BLaER1 treated with 17β-estradiol and CSF1 and Interleukin-3, amounts not matched to agents 10 nM and 100 nM (cell line): Measurements from ENCODE around the gene ARID5B.

Source experiments
- H3K27ac ChIP-seq, 11 experiments: shearing (Covaris generic); formaldehyde crosslinking; 2 replicates each; pipeline ENCODE4 v1.8.1; 2022
- H3K27me3 ChIP-seq, 11 experiments: shearing (Covaris generic); formaldehyde crosslinking; 2 replicates each; pipeline ENCODE4 v1.8.1; 2022
- H3K36me3 ChIP-seq, 11 experiments: shearing (Covaris generic); formaldehyde crosslinking; 2 replicates each; pipeline ENCODE4 v1.8.1; 2022
- H3K4me1 ChIP-seq, 10 experiments: shearing (Covaris generic); formaldehyde crosslinking; 2 replicates each; pipeline ENCODE4 v1.8.1; 2022
- H3K4me2 ChIP-seq, 11 experiments: shearing (Covaris generic); formaldehyde crosslinking; 2 replicates each; pipeline ENCODE4 v1.8.1; 2022
- H3K4me3 ChIP-seq, 10 experiments: shearing (Covaris generic); formaldehyde crosslinking; 2 replicates each; pipeline ENCODE4 v1.8.1; 2022
- H3K9ac ChIP-seq, 11 experiments: shearing (Covaris generic); formaldehyde crosslinking; 2 replicates each; pipeline ENCODE4 v1.8.1; 2022
- H3K9me3 ChIP-seq, 11 experiments: shearing (Covaris generic); formaldehyde crosslinking; replicated peaks in 1 of 11; 2 replicates each; pipeline ENCODE4 v1.8.1; 2022
- H4K20me1 ChIP-seq, 11 experiments: shearing (Covaris generic); formaldehyde crosslinking; 2 replicates each; pipeline ENCODE4 v1.8.1; 2022
- Cebpa-rat ChIP-seq, 11 experiments: shearing (Covaris generic); IDR thresholded peaks; 2 replicates each; pipeline ENCODE4 v1.8.1; 2022

Gene ARID5B

DNA sequence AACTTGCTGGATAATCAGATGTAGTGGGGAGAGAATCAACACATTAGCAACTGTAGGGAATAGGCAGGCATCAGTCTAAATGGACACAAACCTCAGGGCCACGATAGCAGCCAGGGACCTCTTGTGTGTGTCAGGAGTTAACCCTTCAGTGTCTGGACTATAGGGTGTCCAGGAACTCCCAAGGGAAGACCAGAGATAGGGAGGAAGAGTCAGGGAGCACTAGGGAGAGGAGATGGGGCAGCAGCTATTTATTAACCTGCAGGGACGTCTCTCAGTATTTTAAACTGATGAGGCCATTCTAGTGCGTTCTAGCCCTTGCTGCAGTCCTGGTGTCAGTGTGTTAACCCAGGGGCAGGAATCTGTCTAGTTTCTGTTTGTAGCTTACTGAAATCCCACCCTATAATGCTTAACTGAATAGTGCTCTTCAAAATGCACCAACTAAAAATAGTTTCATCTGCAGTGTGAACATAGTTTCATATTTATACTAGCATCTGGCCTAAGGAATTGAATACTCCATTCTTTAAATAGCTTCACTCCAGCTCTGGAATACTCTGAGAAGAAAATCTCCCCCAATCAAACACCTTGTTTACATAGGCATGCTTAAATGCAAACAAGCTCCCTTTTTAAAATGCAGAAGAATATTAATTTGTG is 62.7 kb downstream of the ARID5B start:
- Histone ChIP-seq H3K4me3 (peak overlapping the region in 2 of 10 experiments; percentile 13 to 35; a peak in 1 of 20 replicates), H4K20me1 (peaks cover 0 to 31% (median 0%) of the 10 kb centered on the region in 11 experiments; a peak in 2 of 22 replicates), H3K4me1 (peaks cover 71 to 100% (median 81%) of the 10 kb centered on the region in 10 experiments), H3K27ac (peak overlapping the region; percentile 42 to 86 (median 79); a peak in 21 of 22 replicates), H3K4me2 (peak overlapping the region; percentile 69 to 91 (median 77)), H3K27me3 (no peaks in the 10 kb centered on the region), H3K9ac (peak overlapping the region; percentile 39 to 73 (median 59); a peak in 19 of 22 replicates), H3K9me3 (peaks cover 0 to 42% (median 28%) of the 10 kb centered on the region in 11 experiments; a peak in 18 of 22 replicates), H3K36me3 (peaks cover 52 to 98% (median 83%) of the 10 kb centered on the region in 11 experiments)
- TF ChIP-seq Cebpa-rat (IDR thresholded peaks at IDR 0.05) = no peak

DNA sequence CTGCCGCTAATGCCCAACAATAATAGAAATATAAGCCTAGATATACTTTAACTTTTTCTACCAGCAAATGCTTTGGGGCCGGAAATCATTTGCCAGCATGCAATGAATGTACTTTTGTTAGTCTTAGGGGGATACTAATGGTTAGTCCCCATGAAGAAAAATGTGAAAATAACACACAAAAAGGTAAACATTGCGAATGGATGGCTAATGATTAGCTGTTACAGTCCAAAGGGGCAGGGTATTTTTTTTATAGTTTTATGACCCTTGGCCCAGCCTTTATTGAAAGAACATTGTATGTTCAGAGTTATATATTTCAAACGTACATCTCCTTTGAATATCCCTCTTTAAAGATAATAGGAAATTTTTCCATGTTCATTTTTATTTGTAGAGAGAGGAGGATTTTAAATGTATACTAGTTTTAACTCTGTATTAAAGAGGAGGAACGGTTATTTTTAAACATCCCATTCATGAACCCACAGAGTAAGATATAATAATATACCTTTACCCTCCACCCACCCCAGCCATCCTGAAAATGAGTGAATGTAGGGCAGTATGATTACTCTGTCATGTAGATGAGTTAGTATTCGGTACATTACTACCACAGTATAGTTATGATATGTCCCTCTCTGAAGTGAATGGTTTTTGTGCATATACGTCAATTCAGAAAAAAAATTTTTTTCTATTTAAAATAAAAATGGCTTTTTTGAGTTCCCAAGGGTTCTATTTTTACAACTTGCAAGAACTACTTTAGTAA is 63.6 kb downstream of the ARID5B start:
- Histone ChIP-seq H3K4me2 (peak overlapping the region; percentile 31 to 91 (median 76); a peak in 18 of 22 replicates), H3K27ac (peak overlapping the region; percentile 42 to 86 (median 79); a peak in 20 of 22 replicates), H3K4me1 (peaks cover 67 to 100% (median 80%) of the 10 kb centered on the region in 10 experiments)

DNA sequence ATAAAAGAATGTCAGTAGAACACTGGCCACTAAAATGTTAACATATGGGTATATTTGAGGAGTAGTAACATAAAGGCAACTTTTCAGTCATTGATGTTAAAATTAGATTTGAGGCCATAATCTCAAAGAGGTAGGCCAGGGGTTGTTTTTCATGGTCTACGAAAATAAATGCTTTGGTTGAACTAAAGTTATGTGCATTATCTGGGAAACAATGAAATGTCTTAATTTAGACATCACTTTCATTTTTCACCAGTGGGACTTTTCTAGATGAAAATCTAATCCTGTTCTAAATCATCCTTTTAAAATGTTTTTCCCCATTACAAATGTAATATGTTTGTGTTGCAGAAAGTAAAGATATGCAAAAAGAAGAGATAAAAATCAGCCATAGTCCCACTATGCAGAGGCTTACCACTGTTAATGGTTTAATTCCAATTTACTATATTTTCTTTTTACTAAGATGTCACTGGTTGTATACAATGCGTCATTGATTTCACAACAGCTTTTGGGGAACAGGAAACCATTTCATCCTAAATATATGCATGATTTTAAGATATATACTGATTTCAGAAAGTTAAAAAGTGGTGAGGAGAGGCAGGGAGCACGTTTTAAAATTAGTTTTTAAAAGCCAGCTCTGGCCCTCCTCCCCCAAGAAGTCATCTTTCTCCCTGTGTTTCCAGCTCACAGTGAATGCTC is 64.3 kb downstream of the ARID5B start:
- H3K36me3 ChIP-seq = peaks cover 63 to 97% (median 89%) of the 10 kb centered on the region in 11 experiments
- peak overlapping the region in 2 of 11 experiments; percentile 6 to 25; a peak in 5 of 22 replicates for H3K9ac ChIP-seq
- peak overlapping the region; percentile 16 to 86 (median 76); a peak in 19 of 22 replicates for H3K27ac ChIP-seq
- no peaks in the 10 kb centered on the region for H3K27me3 ChIP-seq
- H3K9me3 ChIP-seq = peaks cover 0 to 47% (median 28%) of the 10 kb centered on the region in 11 experiments; a peak in 18 of 22 replicates
- H3K4me2 ChIP-seq = peak overlapping the region; percentile 21 to 91 (median 76); a peak in 20 of 22 replicates
- peaks cover 66 to 100% (median 78%) of the 10 kb centered on the region in 10 experiments for H3K4me1 ChIP-seq
- peak overlapping the region in 2 of 10 experiments; percentile 4 to 12; a peak in 1 of 20 replicates for H3K4me3 ChIP-seq
- TF ChIP-seq Cebpa-rat (IDR thresholded peaks at IDR 0.05) = no peak
- H4K20me1 ChIP-seq = peaks cover 0 to 23% (median 0%) of the 10 kb centered on the region in 11 experiments; a peak in 2 of 22 replicates

More for the DNA sequence above, 63.6 kb downstream of the ARID5B start:
- no peak for TF ChIP-seq Cebpa-rat (IDR thresholded peaks at IDR 0.05)
- Histone ChIP-seq H3K27me3 (no peaks in the 10 kb centered on the region), H3K4me3 (peak overlapping the region in 2 of 10 experiments; percentile 4 to 35; a peak in 1 of 20 replicates), H3K9ac (peak overlapping the region in 4 of 11 experiments; percentile 61 to 73 (median 62); a peak in 3 of 22 replicates), H3K36me3 (peaks cover 56 to 98% (median 90%) of the 10 kb centered on the region in 11 experiments), H4K20me1 (peaks cover 0 to 23% (median 0%) of the 10 kb centered on the region in 11 experiments; a peak in 2 of 22 replicates), H3K9me3 (peaks cover 0 to 44% (median 28%) of the 10 kb centered on the region in 11 experiments; a peak in 18 of 22 replicates)

DNA sequence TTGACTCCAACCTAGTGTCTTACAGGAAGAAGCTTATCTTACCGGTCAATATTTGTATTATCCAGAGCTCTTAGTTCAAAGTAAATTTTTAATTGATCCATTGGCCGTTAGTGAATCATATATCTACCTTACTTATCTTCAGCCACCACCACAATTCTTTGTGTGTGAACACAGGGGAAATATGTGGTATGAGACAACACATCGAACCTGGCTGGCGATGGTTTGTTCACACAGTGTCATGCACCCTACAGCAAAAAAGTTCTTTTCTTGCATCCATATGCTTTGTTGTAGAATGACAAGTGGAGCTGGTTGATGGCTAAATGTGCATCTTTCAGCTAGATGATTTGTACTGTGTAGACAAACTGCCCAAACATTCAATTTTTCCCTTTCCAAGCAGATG is 65.8 kb downstream of the ARID5B start:
- Histone ChIP-seq H3K9me3 (peaks cover 0 to 49% (median 28%) of the 10 kb centered on the region in 11 experiments; a peak in 18 of 22 replicates), H3K4me3 (no peak overlapping the region), H3K27ac (peak overlapping the region in 2 of 11 experiments; percentile 3 to 86; a peak in 2 of 22 replicates), H3K36me3 (peaks cover 67 to 98% (median 89%) of the 10 kb centered on the region in 11 experiments), H3K27me3 (no peaks in the 10 kb centered on the region), H3K9ac (no peak overlapping the region), H4K20me1 (peaks cover 0 to 23% (median 0%) of the 10 kb centered on the region in 11 experiments; a peak in 2 of 22 replicates), H3K4me1 (peaks cover 53 to 99% (median 65%) of the 10 kb centered on the region in 10 experiments), H3K4me2 (peak overlapping the region in 1 of 11 experiments; percentile 18; a peak in 2 of 22 replicates)
- no peak for TF ChIP-seq Cebpa-rat (IDR thresholded peaks at IDR 0.05)

DNA sequence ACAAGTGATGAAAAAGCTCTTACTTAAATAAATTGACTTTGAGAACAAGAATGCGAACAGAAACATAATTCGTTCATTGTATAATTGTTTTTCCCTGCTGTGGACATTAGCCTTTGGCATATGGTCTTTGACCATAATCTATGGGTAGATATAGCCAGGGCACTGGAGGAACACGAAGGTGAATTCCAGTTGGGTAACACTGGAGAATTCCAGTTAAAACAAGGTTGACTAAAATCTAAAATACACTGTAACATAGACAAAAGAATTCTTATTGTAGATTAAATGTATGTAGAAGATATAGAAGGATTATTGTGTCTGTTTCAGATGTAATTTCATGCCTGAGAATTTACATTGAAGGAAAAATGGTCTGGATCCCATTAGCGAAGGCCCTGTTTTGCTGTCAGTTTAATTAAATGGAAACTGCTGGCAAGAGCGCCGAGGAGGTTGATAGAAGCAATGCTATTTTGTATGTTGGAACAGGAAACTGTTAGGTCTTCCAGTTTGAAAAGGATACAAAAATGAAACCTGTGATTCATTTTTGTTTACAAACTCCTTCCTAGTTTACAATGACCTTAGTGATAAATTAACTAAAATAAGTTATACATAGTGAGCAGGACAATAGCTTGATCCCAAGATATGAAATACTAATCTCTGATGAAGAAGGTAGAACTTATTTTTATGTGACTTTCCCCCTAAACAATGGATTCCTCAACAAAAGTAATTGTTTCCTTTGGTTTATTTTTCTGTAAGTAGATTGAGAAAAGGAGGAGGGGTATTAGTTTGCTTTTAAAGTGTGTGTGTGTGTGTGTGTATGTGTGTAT is 68.9 kb downstream of the ARID5B start:
- peaks cover 46 to 99% (median 52%) of the 10 kb centered on the region in 10 experiments for H3K4me1 ChIP-seq
- H3K4me2 ChIP-seq = peak overlapping the region; percentile 13 to 62 (median 24); a peak in 14 of 22 replicates
- H4K20me1 ChIP-seq = peaks cover 0 to 28% (median 0%) of the 10 kb centered on the region in 11 experiments; a peak in 3 of 22 replicates
- H3K4me3 ChIP-seq = no peak overlapping the region
- TF ChIP-seq Cebpa-rat (IDR thresholded peaks at IDR 0.05) = no peak
- H3K27me3 ChIP-seq = no peaks in the 10 kb centered on the region
- H3K9ac ChIP-seq = peak overlapping the region in 4 of 11 experiments; percentile 3 to 48 (median 33); a peak in 7 of 22 replicates
- H3K9me3 ChIP-seq = peaks cover 0 to 73% (median 34%) of the 10 kb centered on the region in 11 experiments; a peak in 18 of 22 replicates
- H3K36me3 ChIP-seq = peaks cover 72 to 98% (median 94%) of the 10 kb centered on the region in 11 experiments
- H3K27ac ChIP-seq = peak overlapping the region in 10 of 11 experiments; percentile 24 to 64 (median 45); a peak in 19 of 22 replicates

DNA sequence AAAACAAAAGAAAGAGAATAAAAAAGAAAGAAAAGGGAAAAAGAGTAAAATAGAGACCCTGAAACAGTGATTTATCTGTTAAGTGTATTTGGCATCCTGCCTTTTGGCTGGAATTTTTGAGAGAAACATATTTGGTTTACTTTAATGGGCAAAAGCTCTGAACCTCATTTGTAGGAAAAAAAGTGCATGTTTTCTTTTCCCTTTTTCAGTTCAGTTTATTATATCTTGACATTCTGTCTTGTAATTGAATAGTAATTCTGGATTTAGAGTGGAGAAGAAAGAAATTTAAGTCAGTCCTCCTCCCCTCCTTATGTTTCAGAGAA is 69.5 kb downstream of the ARID5B start:
- Histone ChIP-seq H3K4me1 (peaks cover 41 to 99% (median 47%) of the 10 kb centered on the region in 10 experiments), H3K9ac (peak overlapping the region in 4 of 11 experiments; percentile 3 to 46 (median 17); a peak in 5 of 22 replicates), H3K4me3 (no peak overlapping the region), H3K4me2 (peak overlapping the region in 2 of 11 experiments; percentile 61 to 62; a peak in 4 of 22 replicates), H3K9me3 (peaks cover 0 to 73% (median 33%) of the 10 kb centered on the region in 11 experiments; a peak in 18 of 22 replicates), H3K36me3 (peaks cover 73 to 98% (median 94%) of the 10 kb centered on the region in 11 experiments), H3K27ac (peak overlapping the region in 10 of 11 experiments; percentile 24 to 64 (median 45); a peak in 16 of 22 replicates), H3K27me3 (no peaks in the 10 kb centered on the region), H4K20me1 (peaks cover 0 to 27% (median 0%) of the 10 kb centered on the region in 11 experiments; a peak in 3 of 22 replicates)
- no peak for TF ChIP-seq Cebpa-rat (IDR thresholded peaks at IDR 0.05)

DNA sequence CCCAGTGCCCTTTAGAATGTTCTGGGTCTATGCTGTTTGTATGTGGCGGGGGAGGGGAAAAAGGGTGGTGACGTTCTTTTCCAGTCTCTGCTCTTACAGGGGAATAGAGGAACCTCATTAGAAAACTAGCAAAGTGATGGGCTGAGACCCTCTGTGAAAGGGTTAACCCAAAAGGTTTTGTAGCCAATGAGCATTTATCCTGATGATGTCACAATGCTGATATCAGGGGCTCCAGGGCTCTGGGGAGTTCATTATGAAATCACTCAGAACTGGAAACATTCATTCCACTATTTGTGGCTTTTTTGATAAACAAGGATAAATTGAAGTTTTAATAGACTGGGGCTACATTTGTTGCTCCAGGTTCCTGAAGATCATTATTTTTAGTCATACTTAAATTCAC is 71.7 kb downstream of the ARID5B start:
- no peak for TF ChIP-seq Cebpa-rat (IDR thresholded peaks at IDR 0.05)
- H3K36me3 ChIP-seq = peaks cover 59 to 90% (median 82%) of the 10 kb centered on the region in 11 experiments
- H3K4me1 ChIP-seq = peaks cover 28 to 83% (median 39%) of the 10 kb centered on the region in 10 experiments
- peaks cover 0 to 19% (median 0%) of the 10 kb centered on the region in 11 experiments; a peak in 3 of 22 replicates for H4K20me1 ChIP-seq
- H3K4me3 ChIP-seq = no peak overlapping the region
- H3K4me2 ChIP-seq = peak overlapping the region; percentile 2 to 84 (median 39); a peak in 19 of 22 replicates
- peaks cover 10 to 66% (median 26%) of the 10 kb centered on the region in 11 experiments; a peak in 20 of 22 replicates for H3K9me3 ChIP-seq
- no peaks in the 10 kb centered on the region for H3K27me3 ChIP-seq
- peak overlapping the region in 8 of 11 experiments; percentile 9 to 70 (median 58); a peak in 13 of 22 replicates for H3K27ac ChIP-seq
- H3K9ac ChIP-seq = no peak overlapping the region; a peak in 2 of 22 replicates
